Lung (tissue), 12 donors: ENCODE data around the gene MLLT3. TPM values are rescaled to one million over a fixed set of nuclear protein-coding genes. Genes with fewer than 3 reads are reported as not detected.

Experiments used
- ATAC-seq: fragments of 200-7000 bp; cut with Tn5 transposase; one replicate; pipeline ENCODE4 v1.9.1; 2020; ENCODE audit warnings: moderate number of reproducible peaks; ENCODE audit not compliant: insufficient read depth, low FRiP score
- DNase-seq, 3 donors: peaks; one replicate each; pipeline ENCODE4 v3.0.0-alpha.2; 2013 to 2017
- H3K27ac ChIP-seq, 2 donors: one replicate each; pipeline ENCODE4 v1.5.1; 2013; ENCODE audit warnings: mild to moderate bottlenecking in 2 of 2, moderate library complexity in 2 of 2, control low read depth in 1 of 2, inconsistent platforms in 1 of 2, low read depth in 1 of 2, low read length in 1 of 2
- H3K27me3 ChIP-seq, 3 donors: one replicate each; pipeline ENCODE4 v1.5.1; 2013; ENCODE audit warnings: low read length in 2 of 3; ENCODE audit not compliant: control insufficient read depth in 3 of 3, insufficient read depth in 3 of 3
- H3K36me3 ChIP-seq, 4 donors: one replicate each; pipeline ENCODE4 v1.5.1; 2013; ENCODE audit warnings: low read length in 4 of 4, mild to moderate bottlenecking in 1 of 4, moderate library complexity in 1 of 4; ENCODE audit not compliant: control insufficient read depth in 4 of 4, insufficient read depth in 4 of 4
- H3K4me1 ChIP-seq, 5 donors: one replicate each; pipeline ENCODE4 v1.5.1; 2013; ENCODE audit warnings: low read length in 5 of 5, mild to moderate bottlenecking in 2 of 5, moderate library complexity in 1 of 5; ENCODE audit not compliant: control insufficient read depth in 5 of 5, insufficient read depth in 5 of 5
- H3K4me3 ChIP-seq: one replicate; pipeline ENCODE4 v1.5.1; 2013; ENCODE audit warnings: mild to moderate bottlenecking, control low read depth, moderate library complexity
- H3K9ac ChIP-seq, 2 donors: one replicate each; pipeline ENCODE4 v1.5.1; 2013; ENCODE audit warnings: low read length in 2 of 2, control low read depth in 1 of 2; ENCODE audit not compliant: insufficient read depth in 1 of 2
- H3K9me3 ChIP-seq, 4 donors: one replicate each; pipeline ENCODE4 v1.5.1; 2013; ENCODE audit warnings: low read length in 3 of 4, mild to moderate bottlenecking in 1 of 4, moderate library complexity in 1 of 4; ENCODE audit not compliant: control insufficient read depth in 4 of 4, insufficient read depth in 3 of 4
- WGBS, 2 donors: extraction: QIAGEN DNeasy Blood & Tissue Kit; methylation state at CpG; one replicate each; pipeline ENCODE4 v1.1.7; 2013; 5-methylcytosine and 5-hydroxymethylcytosine counted together
- polyA plus RNA-seq, 2 donors: library from polyadenylated mRNA; stranded (reverse); fragments of 200-250 nt; gene quantifications; one replicate each; pipeline ENCODE4 v1.2.1, GENCODE V29; 2013
- total RNA-seq, 2 donors: library from RNA; depleted of rRNA in 1 of 2; stranded (reverse); fragments of >200 nt in 1 of 2; gene quantifications; one replicate each; pipeline ENCODE4 v1.2.1, GENCODE V29; 2014 to 2021
- TF ChIP-seq, protein P1 (sequence below): IDR thresholded peaks from 2 replicates; pipeline ENCODE4 v1.5.1; 2012; ENCODE audit warnings: mild to moderate bottlenecking; ENCODE audit errors: control extremely low read depth, extremely low read depth
- donor health status: control.
- donor health status: control.
- donor health status: Bipolar disorder and iron deficiency.
- donor health status: healthy.
- donor health status: DM: yes; HTN: yes; CAD: no.

Gene MLLT3
- total and polyA plus RNA-seq, 4 donors = 7.1 to 43.1 (median 13.7) TPM

DNA sequence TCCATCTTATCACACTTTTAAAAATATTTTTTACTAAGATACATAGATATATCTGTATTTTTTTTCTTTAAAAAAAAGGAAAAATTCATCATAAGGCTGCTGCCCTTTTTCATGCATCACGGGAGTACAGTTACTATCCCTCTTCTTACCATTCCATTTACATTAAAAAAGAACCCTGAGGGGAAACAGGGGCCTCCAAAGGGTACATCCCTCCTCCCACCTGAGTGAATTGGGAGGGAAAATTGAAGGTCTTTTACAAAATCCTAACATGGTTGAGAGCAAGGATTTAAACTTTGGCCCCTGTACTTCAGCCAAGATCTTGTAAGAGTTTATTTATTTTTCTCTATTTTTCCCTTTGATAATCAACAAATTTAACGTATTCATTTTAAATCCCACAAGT is 319.2 kb downstream of the MLLT3 start:
- Histone ChIP-seq H3K4me3 (no peak overlapping the region), H3K36me3 (no peaks in the 10 kb centered on the region), H3K4me1 (peaks cover 0 to 27% (median under 1%) of the 10 kb centered on the region in 5 donors), H3K9ac (no peak overlapping the region), H3K9me3 (peaks cover 0 to under 1% (median 0%) of the 10 kb centered on the region in 4 donors), H3K27me3 (no peaks in the 10 kb centered on the region), H3K27ac (no peak overlapping the region)
- DNase-seq = no peak
- TF ChIP-seq, protein P1, sequence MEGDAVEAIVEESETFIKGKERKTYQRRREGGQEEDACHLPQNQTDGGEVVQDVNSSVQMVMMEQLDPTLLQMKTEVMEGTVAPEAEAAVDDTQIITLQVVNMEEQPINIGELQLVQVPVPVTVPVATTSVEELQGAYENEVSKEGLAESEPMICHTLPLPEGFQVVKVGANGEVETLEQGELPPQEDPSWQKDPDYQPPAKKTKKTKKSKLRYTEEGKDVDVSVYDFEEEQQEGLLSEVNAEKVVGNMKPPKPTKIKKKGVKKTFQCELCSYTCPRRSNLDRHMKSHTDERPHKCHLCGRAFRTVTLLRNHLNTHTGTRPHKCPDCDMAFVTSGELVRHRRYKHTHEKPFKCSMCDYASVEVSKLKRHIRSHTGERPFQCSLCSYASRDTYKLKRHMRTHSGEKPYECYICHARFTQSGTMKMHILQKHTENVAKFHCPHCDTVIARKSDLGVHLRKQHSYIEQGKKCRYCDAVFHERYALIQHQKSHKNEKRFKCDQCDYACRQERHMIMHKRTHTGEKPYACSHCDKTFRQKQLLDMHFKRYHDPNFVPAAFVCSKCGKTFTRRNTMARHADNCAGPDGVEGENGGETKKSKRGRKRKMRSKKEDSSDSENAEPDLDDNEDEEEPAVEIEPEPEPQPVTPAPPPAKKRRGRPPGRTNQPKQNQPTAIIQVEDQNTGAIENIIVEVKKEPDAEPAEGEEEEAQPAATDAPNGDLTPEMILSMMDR = no peak
- no peak for ATAC-seq
- 75 to 77% methylated on average over 2 of the region's 2 CpGs for WGBS, 2 donors

DNA sequence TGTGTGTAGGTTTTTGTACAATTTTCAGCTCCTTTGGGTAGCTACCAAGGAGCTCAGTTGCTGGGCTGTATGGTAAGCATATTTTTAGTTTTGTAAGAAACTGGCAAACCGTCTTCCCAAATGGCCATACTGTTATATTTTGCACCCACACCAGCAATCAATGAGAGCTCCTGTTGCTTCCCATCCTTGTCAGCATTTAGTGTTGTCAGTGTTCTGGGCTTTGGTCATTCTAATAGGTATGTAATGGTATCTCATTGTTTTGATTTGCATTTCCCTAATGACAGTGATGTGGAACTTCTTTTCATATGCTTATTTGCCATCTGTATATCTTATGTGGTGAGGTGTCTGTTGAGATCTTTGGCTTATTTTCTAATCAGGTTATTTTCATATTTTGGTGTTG is 320.1 kb downstream of the MLLT3 start:
- no peak for ATAC-seq
- DNase-seq = no peak
- WGBS, 2 donors = 94 to 98% methylated on average over 1 of the region's 1 CpG

DNA sequence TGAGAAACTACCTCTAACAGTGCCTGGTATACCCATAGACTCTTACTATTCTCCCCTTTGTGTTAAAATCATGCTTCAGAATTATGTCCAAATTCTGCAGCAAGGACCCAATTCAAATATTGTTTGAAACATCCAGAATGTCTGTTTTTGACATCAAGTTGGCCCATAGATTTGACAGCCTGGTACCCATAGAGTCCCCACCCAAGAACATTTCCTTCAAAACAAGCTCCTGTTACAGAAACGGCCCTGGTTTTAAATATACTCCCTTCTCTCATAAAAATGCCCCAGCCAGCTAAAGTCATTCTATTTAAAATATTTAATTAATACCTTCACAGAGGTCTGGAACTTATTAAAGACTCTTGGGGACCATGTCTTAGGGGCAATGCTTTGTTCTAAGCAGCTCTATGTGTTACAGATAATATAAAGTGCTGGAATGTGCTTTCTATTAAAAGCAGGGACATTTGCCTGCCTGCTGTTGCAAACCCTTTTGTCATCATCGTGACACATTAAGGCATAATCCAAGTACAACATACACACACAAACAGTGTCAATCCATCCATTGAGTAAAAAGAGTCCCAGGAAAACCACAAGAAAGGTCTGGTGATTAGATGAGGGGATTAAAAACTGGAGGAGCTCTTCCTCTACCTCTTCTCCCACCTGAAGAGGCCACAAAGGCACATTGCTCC is 321.7 kb downstream of the MLLT3 start:
- H3K27me3 ChIP-seq = no peaks in the 10 kb centered on the region
- ATAC-seq = no peak
- H3K27ac ChIP-seq = no peak overlapping the region
- peaks cover 0 to 18% (median 0%) of the 10 kb centered on the region in 5 donors for H3K4me1 ChIP-seq
- WGBS, 2 donors = 56 to 70% methylated on average over 2 of the region's 2 CpGs
- no peak for DNase-seq
- TF ChIP-seq, protein P1 = no peak
- H3K9ac ChIP-seq = no peak overlapping the region
- H3K9me3 ChIP-seq = no peaks in the 10 kb centered on the region
- no peak overlapping the region for H3K4me3 ChIP-seq
- H3K36me3 ChIP-seq = no peaks in the 10 kb centered on the region

More for the DNA sequence above, 320.1 kb downstream of the MLLT3 start:
- TF ChIP-seq, protein P1 = no peak
- Histone ChIP-seq H3K4me1 (peaks cover 0 to 22% (median 1%) of the 10 kb centered on the region in 5 donors), H3K27ac (no peak overlapping the region), H3K36me3 (no peaks in the 10 kb centered on the region), H3K9ac (no peak overlapping the region), H3K9me3 (no peaks in the 10 kb centered on the region), H3K27me3 (no peaks in the 10 kb centered on the region), H3K4me3 (no peak overlapping the region)
